CD1c-positive myeloid dendritic cell (primary cell): ENCODE data around the gene TCF7.
A peak's percentile ranks its signal among the peaks of the same experiment; 100 is the strongest.

Experiments used
- DNase-seq: peaks from one replicate; pipeline ENCODE4 v3.0.0-alpha.2; 2016; ENCODE audit errors: extremely low spot score

Gene TCF7

DNA sequence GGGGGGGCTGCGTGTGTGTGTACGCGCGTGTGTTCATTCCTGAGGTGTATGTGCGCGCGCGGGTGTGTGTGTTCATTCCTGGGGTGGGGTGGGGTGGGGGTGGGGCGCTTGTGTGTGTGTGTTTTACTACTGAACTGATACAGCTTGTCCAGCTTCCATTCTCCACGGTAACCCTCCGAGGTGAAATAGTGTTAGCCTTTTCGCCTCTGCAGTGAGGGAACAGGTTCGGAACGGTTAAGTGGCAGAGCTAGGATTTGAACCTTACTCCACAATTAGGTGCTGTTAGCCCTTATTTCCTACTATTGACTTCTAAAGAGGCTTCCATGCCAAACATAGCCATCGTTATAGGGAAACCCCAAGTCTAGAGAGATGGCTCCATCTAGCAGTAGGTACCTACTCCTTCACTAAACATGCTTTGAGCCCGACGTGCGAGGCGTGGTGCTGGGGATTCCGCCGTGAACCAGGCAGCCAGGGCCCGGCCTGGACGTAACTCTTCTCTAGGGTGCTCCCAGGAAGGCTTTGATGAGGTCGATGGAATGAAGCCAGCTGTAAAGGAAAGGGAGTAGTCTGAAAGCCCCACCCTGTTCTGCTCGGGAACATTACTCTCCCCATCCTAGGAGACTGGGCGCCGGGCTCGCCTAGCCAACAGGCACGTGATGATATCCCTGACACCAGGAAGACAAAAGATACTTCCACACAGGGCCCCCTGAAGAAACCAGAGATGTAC is 63.1 kb downstream of the TCF7 start:
- DNase-seq = no peak

DNA sequence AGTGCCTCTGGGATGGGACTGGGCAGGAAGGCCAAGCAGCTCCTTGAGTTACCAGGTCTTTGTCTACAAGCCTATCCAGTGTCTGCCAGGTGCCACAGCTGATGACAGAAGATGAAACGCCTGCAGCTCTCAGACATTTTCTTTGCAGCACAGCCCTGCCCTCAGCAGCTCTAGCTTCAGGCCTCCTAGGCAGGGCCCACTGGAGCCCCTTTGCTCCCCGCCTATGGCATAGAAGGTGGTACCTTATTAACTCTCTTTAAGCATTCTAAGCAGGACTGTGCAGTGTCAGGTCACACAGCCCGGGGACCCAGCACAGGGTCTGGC is 63.6 kb downstream of the TCF7 start:
- no peak for DNase-seq

GRCh38 chr5:134183481-134183880 is 69.0 kb downstream of the TCF7 start:
- no peak for DNase-seq

GRCh38 chr5:134184155-134185135 is 70.0 kb downstream of the TCF7 start:
- DNase-seq = peak; percentile 76

- DNase-seq = no peak
These were observed 73.6 kb downstream of the TCF7 start for GRCh38 chr5:134188092-134188491.

- DNase-seq = no peak
These were observed 74.5 kb downstream of the TCF7 start for GRCh38 chr5:134189031-134189430.

- DNase-seq = no peak
These were observed 81.2 kb downstream of the TCF7 start for GRCh38 chr5:134195666-134196065.
